SK-N-SH treated with all-trans-retinoic acid at 6 μM for 48 hours (cell line): ENCODE data around the gene NOL3.

Experiments
- ATAC-seq: fragments of 200-7000 bp; cut with Tn5 transposase; 3 replicates; pipeline ENCODE4 v1.9.1; 2020; ENCODE audit warnings: mild to moderate bottlenecking, moderate library complexity
- ARNTL ChIP-seq: fragments of 450-650 bp; formaldehyde crosslinking; IDR thresholded peaks from 2 replicates; pipeline ENCODE4 v1.5.0; 2020; ENCODE audit warnings: low read depth, mild to moderate bottlenecking, moderate library complexity, borderline replicate concordance
- BACH2 ChIP-seq: fragments of 250-450 bp; sonication (Bioruptor Pico); IDR thresholded peaks from 2 replicates; pipeline ENCODE4 v1.9.0; 2021; ENCODE audit warnings: mild to moderate bottlenecking, borderline replicate concordance
- CREB5 ChIP-seq: fragments of 250-450 bp; sonication (Bioruptor Pico); IDR thresholded peaks from 2 replicates; pipeline ENCODE4 v1.5.1; 2020; ENCODE audit warnings: low read depth, mild to moderate bottlenecking, moderate library complexity
- CSDC2 ChIP-seq: fragments of 250-450 bp; sonication (Bioruptor Pico); IDR thresholded peaks from 2 replicates; pipeline ENCODE4 v1.5.0; 2020; ENCODE audit warnings: mild to moderate bottlenecking, moderate library complexity
- ESRRG ChIP-seq: fragments of 250-450 bp; sonication (Bioruptor Pico); IDR thresholded peaks from 2 replicates; pipeline ENCODE4 v1.6.1; 2021; ENCODE audit warnings: mild to moderate bottlenecking
- GLIS3 ChIP-seq: fragments of 250-450 bp; sonication (Bioruptor Pico); IDR thresholded peaks from 2 replicates; pipeline ENCODE4 v1.5.0; 2020; ENCODE audit warnings: mild to moderate bottlenecking, moderate library complexity
- ISL1 ChIP-seq: fragments of 250-450 bp; sonication (Bioruptor Pico); IDR thresholded peaks from 2 replicates; pipeline ENCODE4 v2.1.2; 2022; ENCODE audit warnings: mild to moderate bottlenecking, moderate library complexity
- OSR1 ChIP-seq: fragments of 250-450 bp; sonication (Bioruptor Pico); IDR thresholded peaks from 2 replicates; pipeline ENCODE4 v1.8.0; 2022; ENCODE audit warnings: moderate library complexity, mild to moderate bottlenecking, inconsistent platforms
- POU6F1 ChIP-seq: fragments of 250-450 bp; sonication (Bioruptor Pico); IDR thresholded peaks from 2 replicates; pipeline ENCODE4 v1.8.0; 2021; ENCODE audit warnings: low read depth, mild to moderate bottlenecking, moderate library complexity, borderline replicate concordance
- RARB ChIP-seq: fragments of 250-450 bp; sonication (Bioruptor Pico); IDR thresholded peaks from 2 replicates; pipeline ENCODE4 v1.8.0; 2021; ENCODE audit warnings: mild to moderate bottlenecking, moderate library complexity
- TCF4 ChIP-seq: fragments of 250-450 bp; sonication (Bioruptor Pico); IDR thresholded peaks from 2 replicates; pipeline ENCODE4 v1.8.0; 2021; ENCODE audit warnings: mild to moderate bottlenecking, moderate library complexity, borderline replicate concordance
- TOX ChIP-seq: fragments of 250-450 bp; sonication (Bioruptor Pico); IDR thresholded peaks from 2 replicates; pipeline ENCODE4 v1.8.0; 2021; ENCODE audit warnings: mild to moderate bottlenecking, moderate library complexity, borderline replicate concordance
- ZC3H10 ChIP-seq: fragments of 250-450 bp; sonication (Bioruptor Pico); IDR thresholded peaks from 2 replicates; pipeline ENCODE4 v1.5.1; 2021; ENCODE audit warnings: mild to moderate bottlenecking, moderate library complexity
- ZFP3 ChIP-seq: fragments of 250-450 bp; sonication (Bioruptor Pico); IDR thresholded peaks from 2 replicates; pipeline ENCODE4 v1.5.0; 2020; ENCODE audit warnings: mild to moderate bottlenecking, moderate library complexity
- ZFP30 ChIP-seq: fragments of 450-650 bp; formaldehyde crosslinking; IDR thresholded peaks from 2 replicates; pipeline ENCODE4 v1.5.0; 2022; ENCODE audit warnings: mild to moderate bottlenecking, moderate library complexity
- ZNF565 ChIP-seq: fragments of 450-650 bp; formaldehyde crosslinking; conservative IDR thresholded peaks from 2 replicates; pipeline ENCODE4 v1.5.0; 2020; ENCODE audit warnings: low read depth, mild to moderate bottlenecking, moderate library complexity
- ZNF70 ChIP-seq: fragments of 450-650 bp; formaldehyde crosslinking; IDR thresholded peaks from 2 replicates; pipeline ENCODE4 v1.5.0; 2020; ENCODE audit warnings: mild to moderate bottlenecking, moderate library complexity
- ZNF8 ChIP-seq: fragments of 450-650 bp; formaldehyde crosslinking; IDR thresholded peaks from 2 replicates; pipeline ENCODE4 v1.5.0; 2020; ENCODE audit warnings: mild to moderate bottlenecking, moderate library complexity
- TF ChIP-seq, protein P1 (sequence below): fragments of 250-450 bp; sonication (Bioruptor Pico); IDR thresholded peaks from 2 replicates; pipeline ENCODE4 v1.5.1; 2021; ENCODE audit warnings: mild to moderate bottlenecking, moderate library complexity
- TF ChIP-seq, protein P2 (sequence below): fragments of 250-450 bp; sonication (Bioruptor Pico); IDR thresholded peaks from 2 replicates; pipeline ENCODE4 v1.5.0; 2020; ENCODE audit warnings: mild to moderate bottlenecking, moderate library complexity

The NOL3 gene

DNA sequence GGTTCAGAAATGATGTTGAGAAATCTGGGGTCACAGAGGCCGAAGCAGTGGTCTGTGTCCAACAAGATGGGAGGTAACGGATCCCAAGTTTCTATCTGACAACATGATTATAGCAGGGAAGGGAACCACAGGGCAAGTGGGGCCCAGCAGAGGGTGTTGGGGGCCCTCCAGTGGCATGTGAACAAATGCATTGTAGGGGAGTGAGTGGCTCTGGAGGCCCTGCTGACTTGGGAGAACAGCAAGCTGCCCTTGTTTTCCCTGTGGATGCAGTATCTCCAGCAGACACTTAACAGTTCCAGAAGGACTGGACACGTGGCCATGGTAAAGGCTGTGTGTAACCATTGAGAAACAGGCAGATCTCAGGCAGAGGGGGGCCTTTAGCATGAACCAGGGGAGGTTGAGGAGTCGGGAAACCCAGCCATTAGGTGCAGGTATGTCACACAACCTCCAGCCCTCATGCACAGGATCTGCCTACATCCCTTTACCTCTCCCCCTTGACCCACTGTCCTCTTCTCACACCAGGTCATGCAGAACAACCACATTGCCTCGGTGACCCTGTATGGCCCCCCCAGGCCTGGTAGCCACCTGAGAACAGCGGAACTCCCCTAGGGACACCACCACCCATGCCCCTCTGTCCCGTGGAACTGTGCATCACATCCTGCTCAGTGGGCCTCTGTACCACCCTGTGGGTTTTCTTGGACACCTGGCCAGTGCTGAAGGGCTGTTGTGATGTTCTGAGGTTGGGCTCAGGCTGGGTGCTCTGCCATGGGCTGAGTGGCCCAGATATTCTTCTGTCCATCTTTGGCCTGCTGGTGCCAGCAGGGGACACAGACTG, 23.6 kb upstream of the NOL3 start:
- TF ChIP-seq ZNF8 (no peak), ARNTL (CRISPR knock-in tag) (no peak), ZNF565 (CRISPR knock-in tag) (no peak), ESRRG (CRISPR knock-in tag) (no peak), TOX (CRISPR knock-in tag) (no peak), BACH2 (CRISPR knock-in tag) (no peak), ZFP30 (CRISPR knock-in tag) (no peak), GLIS3 (CRISPR knock-in tag) (no peak), CREB5 (no peak), ZFP3 (no peak), POU6F1 (no peak), OSR1 (CRISPR knock-in tag) (no peak), ISL1 (no peak), ZNF70 (no peak), TCF4 (CRISPR knock-in tag) (no peak), CSDC2 (CRISPR knock-in tag) (no peak), RARB (CRISPR knock-in tag) (no peak)
- TF ChIP-seq, protein P1, sequence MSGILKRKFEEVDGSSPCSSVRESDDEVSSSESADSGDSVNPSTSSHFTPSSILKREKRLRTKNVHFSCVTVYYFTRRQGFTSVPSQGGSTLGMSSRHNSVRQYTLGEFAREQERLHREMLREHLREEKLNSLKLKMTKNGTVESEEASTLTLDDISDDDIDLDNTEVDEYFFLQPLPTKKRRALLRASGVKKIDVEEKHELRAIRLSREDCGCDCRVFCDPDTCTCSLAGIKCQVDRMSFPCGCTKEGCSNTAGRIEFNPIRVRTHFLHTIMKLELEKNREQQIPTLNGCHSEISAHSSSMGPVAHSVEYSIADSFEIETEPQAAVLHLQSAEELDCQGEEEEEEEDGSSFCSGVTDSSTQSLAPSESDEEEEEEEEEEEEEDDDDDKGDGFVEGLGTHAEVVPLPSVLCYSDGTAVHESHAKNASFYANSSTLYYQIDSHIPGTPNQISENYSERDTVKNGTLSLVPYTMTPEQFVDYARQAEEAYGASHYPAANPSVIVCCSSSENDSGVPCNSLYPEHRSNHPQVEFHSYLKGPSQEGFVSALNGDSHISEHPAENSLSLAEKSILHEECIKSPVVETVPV (CRISPR knock-in tag): no peak
- TF ChIP-seq, protein P2, sequence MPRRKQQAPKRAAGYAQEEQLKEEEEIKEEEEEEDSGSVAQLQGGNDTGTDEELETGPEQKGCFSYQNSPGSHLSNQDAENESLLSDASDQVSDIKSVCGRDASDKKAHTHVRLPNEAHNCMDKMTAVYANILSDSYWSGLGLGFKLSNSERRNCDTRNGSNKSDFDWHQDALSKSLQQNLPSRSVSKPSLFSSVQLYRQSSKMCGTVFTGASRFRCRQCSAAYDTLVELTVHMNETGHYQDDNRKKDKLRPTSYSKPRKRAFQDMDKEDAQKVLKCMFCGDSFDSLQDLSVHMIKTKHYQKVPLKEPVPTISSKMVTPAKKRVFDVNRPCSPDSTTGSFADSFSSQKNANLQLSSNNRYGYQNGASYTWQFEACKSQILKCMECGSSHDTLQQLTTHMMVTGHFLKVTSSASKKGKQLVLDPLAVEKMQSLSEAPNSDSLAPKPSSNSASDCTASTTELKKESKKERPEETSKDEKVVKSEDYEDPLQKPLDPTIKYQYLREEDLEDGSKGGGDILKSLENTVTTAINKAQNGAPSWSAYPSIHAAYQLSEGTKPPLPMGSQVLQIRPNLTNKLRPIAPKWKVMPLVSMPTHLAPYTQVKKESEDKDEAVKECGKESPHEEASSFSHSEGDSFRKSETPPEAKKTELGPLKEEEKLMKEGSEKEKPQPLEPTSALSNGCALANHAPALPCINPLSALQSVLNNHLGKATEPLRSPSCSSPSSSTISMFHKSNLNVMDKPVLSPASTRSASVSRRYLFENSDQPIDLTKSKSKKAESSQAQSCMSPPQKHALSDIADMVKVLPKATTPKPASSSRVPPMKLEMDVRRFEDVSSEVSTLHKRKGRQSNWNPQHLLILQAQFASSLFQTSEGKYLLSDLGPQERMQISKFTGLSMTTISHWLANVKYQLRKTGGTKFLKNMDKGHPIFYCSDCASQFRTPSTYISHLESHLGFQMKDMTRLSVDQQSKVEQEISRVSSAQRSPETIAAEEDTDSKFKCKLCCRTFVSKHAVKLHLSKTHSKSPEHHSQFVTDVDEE (CRISPR knock-in tag): no peak
- ATAC-seq: no peak

DNA sequence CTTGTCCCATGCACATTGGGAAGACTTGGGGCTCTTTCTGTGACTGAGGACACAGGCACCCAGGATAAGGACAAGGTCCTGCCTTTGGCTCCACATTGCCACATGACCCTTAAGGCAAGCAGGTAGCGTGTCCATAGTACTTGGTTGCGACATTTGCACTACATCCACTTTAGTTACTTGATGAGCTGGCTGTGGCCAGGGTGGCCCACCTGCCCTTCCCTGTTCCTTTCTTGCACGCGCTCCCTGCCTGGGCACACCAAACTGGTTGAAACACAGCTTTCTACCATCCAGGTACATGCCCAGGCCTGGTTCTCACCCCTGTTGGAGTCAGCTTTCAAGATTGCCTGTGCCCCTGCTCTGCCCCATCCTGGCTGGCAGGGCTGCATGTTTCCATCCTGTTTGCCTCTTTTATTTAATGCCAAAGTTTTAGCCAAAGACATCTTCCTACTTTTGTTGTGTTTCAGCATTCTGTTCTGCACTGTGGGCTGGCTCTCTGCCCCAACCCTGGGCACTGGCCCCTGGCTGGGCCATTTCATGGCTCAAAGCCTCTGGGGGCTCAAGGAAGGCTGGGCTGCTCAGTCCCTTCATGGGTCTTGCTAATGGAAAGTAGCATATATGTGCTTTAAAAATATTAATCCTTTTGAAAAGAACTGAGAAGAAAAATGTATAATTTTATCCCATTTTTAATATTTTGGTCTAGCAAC, 22.7 kb upstream of the NOL3 start:
- TF ChIP-seq ZC3H10 (CRISPR knock-in tag): no peak
- TF ChIP-seq ARNTL (CRISPR knock-in tag): no peak
- TF ChIP-seq ESRRG (CRISPR knock-in tag): no peak
- TF ChIP-seq ZNF8: no peak
- no peak for TF ChIP-seq OSR1 (CRISPR knock-in tag)
- no peak for TF ChIP-seq ZNF565 (CRISPR knock-in tag)
- TF ChIP-seq GLIS3 (CRISPR knock-in tag): no peak

GRCh38 chr16:67148221-67148620, 22.1 kb upstream of the NOL3 start:
- no peak for TF ChIP-seq GLIS3 (CRISPR knock-in tag)
- TF ChIP-seq, protein P1 (CRISPR knock-in tag): no peak
- ATAC-seq: no peak

More for the DNA sequence above, 22.7 kb upstream of the NOL3 start:
- no peak for ATAC-seq
